Hepatocyte (in vitro differentiated cells): ENCODE measurements around the gene LRRC4C.

Experiments used
- CTCF ChIP-seq: fragments of 200-600 bp; sonication (generic); IDR thresholded peaks from 2 replicates; pipeline ENCODE4 v1.5.1; 2016; ENCODE audit warnings: antibody characterized with exemption, mild to moderate bottlenecking; ENCODE audit not compliant: poor library complexity
- EZH2 ChIP-seq: fragments of 200-600 bp; sonication (generic); IDR thresholded peaks from 2 replicates; pipeline ENCODE4 v1.6.1; 2016; ENCODE audit warnings: antibody characterized with exemption, mild to moderate bottlenecking, borderline replicate concordance

- TF ChIP-seq CTCF (peak; percentile 97), EZH2 (no peak)
These were observed 1165.7 kb downstream of the LRRC4C start for GRCh38 chr11:40293655-40294348.
